ENCODE results near the gene MAOB. TPM values are rescaled to one million over a fixed set of nuclear protein-coding genes. Genes with fewer than 3 reads are reported as not detected.

MAOB gene
- total RNA-seq, 2 experiments from 2014 or later = not detected

Other genes with a start within 250 kb of the MAOB start
- gene MAOA, start 226.2 kb downstream of the MAOB start, total RNA-seq = 1 to 10 TPM; 2.6 to 3.1 TPM
- gene NDP, start 90.9 kb upstream of the MAOB start, total RNA-seq = not detected

All from activated CD8-positive, alpha-beta memory T cell treated with anti-CD3 and anti-CD28 coated beads, Interleukin-2, amount 10 ng/mL, durations not matched to agents 7 days and 5 days (primary cell).